IMR-90 (cell line): Measurements from ENCODE around the gene GAB1. TPM values are rescaled to one million over a fixed set of nuclear protein-coding genes. Genes with fewer than 3 reads are reported as not detected.

ENCODE experiments used
- ATAC-seq: fragments of 200-7000 bp; cut with Tn5 transposase; 2 replicates; pipeline ENCODE4 v1.9.1; 2020; ENCODE audit warnings: low read depth, mild to moderate bottlenecking, moderate library complexity
- BruUV-seq: library from RNA; stranded (reverse); fragments of 400-500 nt; replicated peaks from 2 replicates; lab custom pipeline; 2021; lab: Mats Ljungman, UMichigan
- CTCF ChIA-PET: fragments of 300-600 bp; formaldehyde crosslinking; extraction: SDS; loops from one replicate; lab custom pipeline; 2021; ENCODE audit warnings: antibody characterized with exemption; lab: Yijun Ruan, JAX
- POLR2A ChIA-PET: fragments of 300-600 bp; sonication (Branson Sonifier 250); formaldehyde crosslinking; loops from one replicate; lab custom pipeline; 2022; ENCODE audit warnings: antibody characterized with exemption; ENCODE audit not compliant: unreplicated experiment; lab: Charles Lee
- DNase-seq: peaks from one replicate; pipeline ENCODE4 v3.0.0; 2013
- H2AFZ ChIP-seq: replicated peaks from 2 replicates; pipeline ENCODE3; 2013; ENCODE audit warnings: low read length, mild to moderate bottlenecking; ENCODE audit not compliant: poor library complexity
- H2AK5ac ChIP-seq: 2 replicates; pipeline ENCODE4 v1.6.1; 2013; ENCODE audit warnings: low read depth, low read length, inconsistent platforms
- H2AK9ac ChIP-seq: replicated peaks from 2 replicates; pipeline ENCODE3; 2013; ENCODE audit warnings: mild to moderate bottlenecking, low read depth, low read length, moderate library complexity; ENCODE audit not compliant: poor library complexity
- H2BK120ac ChIP-seq: 2 replicates; pipeline ENCODE4 v1.6.1; 2013; ENCODE audit warnings: low read depth, low read length, inconsistent platforms
- H2BK15ac ChIP-seq: 3 replicates; pipeline ENCODE4 v1.6.1; 2013; ENCODE audit warnings: low read depth, low read length, inconsistent platforms
- H2BK20ac ChIP-seq: 2 replicates; pipeline ENCODE4 v1.6.1; 2013; ENCODE audit warnings: low read depth, mild to moderate bottlenecking, inconsistent platforms, low read length, moderate library complexity
- H2BK5ac ChIP-seq: 2 replicates; pipeline ENCODE4 v1.6.1; 2013; ENCODE audit warnings: mild to moderate bottlenecking, low read depth, low read length, inconsistent platforms; ENCODE audit not compliant: poor library complexity, severe bottlenecking
- H3K14ac ChIP-seq: replicated peaks from 2 replicates; pipeline ENCODE4 v1.6.1; 2013; ENCODE audit warnings: low read depth, low read length, inconsistent platforms
- H3K18ac ChIP-seq: 2 replicates; pipeline ENCODE4 v1.6.1; 2013; ENCODE audit warnings: low read depth, low read length, control low read depth
- H3K23ac ChIP-seq: 2 replicates; pipeline ENCODE4 v1.6.1; 2013; ENCODE audit warnings: low read depth, low read length, inconsistent platforms
- H3K27ac ChIP-seq: 2 replicates; pipeline ENCODE4 v1.5.1; 2013; ENCODE audit warnings: mild to moderate bottlenecking, control low read depth, low read length; ENCODE audit not compliant: insufficient read depth
- H3K27me3 ChIP-seq: 2 replicates; pipeline ENCODE4 v1.6.1; 2013; ENCODE audit warnings: low read length; ENCODE audit not compliant: control insufficient read depth, insufficient read depth
- H3K36me3 ChIP-seq: 2 replicates; pipeline ENCODE4 v1.6.1; 2013; ENCODE audit warnings: low read length, mixed read lengths; ENCODE audit not compliant: control insufficient read depth, insufficient read depth
- H3K4ac ChIP-seq: 2 replicates; pipeline ENCODE4 v1.6.1; 2013; ENCODE audit warnings: low read depth, low read length, inconsistent platforms
- H3K4me1 ChIP-seq: 2 replicates; pipeline ENCODE4 v1.6.1; 2013; ENCODE audit warnings: low read length, mixed read lengths; ENCODE audit not compliant: control insufficient read depth, insufficient read depth
- H3K4me2 ChIP-seq: 2 replicates; pipeline ENCODE4 v1.6.1; 2013; ENCODE audit warnings: low read depth, mild to moderate bottlenecking, control low read depth, low read length, moderate library complexity
- H3K4me3 ChIP-seq: 2 replicates; pipeline ENCODE4 v1.5.1; 2013; ENCODE audit warnings: low read depth, mild to moderate bottlenecking, control low read depth, low read length, moderate library complexity; ENCODE audit not compliant: insufficient read depth
- H3K56ac ChIP-seq: 2 replicates; pipeline ENCODE4 v1.6.1; 2013; ENCODE audit warnings: low read length, inconsistent platforms; ENCODE audit not compliant: insufficient read depth; ENCODE audit errors: extremely low read depth
- H3K79me1 ChIP-seq, 2 experiments: 2 replicates each; pipeline ENCODE4 v1.6.1; 2013; ENCODE audit warnings: low read length in 2 of 2, inconsistent platforms in 1 of 2, low read depth in 1 of 2
- H3K9ac ChIP-seq: 2 replicates; pipeline ENCODE4 v1.6.1; 2013; ENCODE audit warnings: low read depth, low read length, control low read depth
- H3K9me1 ChIP-seq: 2 replicates; pipeline ENCODE4 v1.6.1; 2013; ENCODE audit warnings: low read length, inconsistent platforms; ENCODE audit not compliant: insufficient read depth
- H3K9me3 ChIP-seq: 2 replicates; pipeline ENCODE4 v1.6.1; 2013; ENCODE audit warnings: low read length; ENCODE audit not compliant: control insufficient read depth, insufficient read depth
- H4K20me1 ChIP-seq: 2 replicates; pipeline ENCODE4 v1.6.1; 2013; ENCODE audit warnings: low read length, inconsistent platforms; ENCODE audit not compliant: insufficient read depth
- H4K5ac ChIP-seq: 2 replicates; pipeline ENCODE4 v1.6.1; 2013; ENCODE audit warnings: mild to moderate bottlenecking, low read depth, low read length, control low read depth
- H4K8ac ChIP-seq, 2 experiments: 2 replicates each; pipeline ENCODE4 v1.6.1; 2013; ENCODE audit warnings: low read depth in 2 of 2, low read length in 2 of 2, control low read depth in 1 of 2, inconsistent platforms in 1 of 2
- H4K91ac ChIP-seq: 2 replicates; pipeline ENCODE4 v1.6.1; 2013; ENCODE audit warnings: low read depth, low read length, inconsistent platforms; ENCODE audit not compliant: insufficient read depth
- POLR2A ChIP-seq: IDR thresholded peaks from 2 replicates; pipeline ENCODE4 v1.6.1; 2012; ENCODE audit warnings: mild to moderate bottlenecking, low read depth, low read length
- WGBS, 2 experiments: methylation state at CpG; one replicate each; pipeline versions ENCODE4 v1.1.5 to v1.1.7; 2013; ENCODE audit warnings: missing lambda C conversion rate in 2 of 2; ENCODE audit not compliant: insufficient read length in 1 of 2; ENCODE audit errors: extremely low coverage in 2 of 2; 5-methylcytosine and 5-hydroxymethylcytosine counted together
- dilution Hi-C: fragments of 300-500 bp; cut with HindIII; formaldehyde crosslinking; loops from one replicate; pipeline ENCODE4 v1.14.3; 2018; ENCODE audit warnings: low sequenced_read_pairs; ENCODE audit not compliant: unreplicated experiment
- in situ Hi-C: fragments of 300-500 bp; cut with MboI; formaldehyde crosslinking; loops from 3 replicates; pipeline ENCODE4 v1.14.3; 2019; ENCODE audit warnings: low sequenced_read_pairs, inconsistent platforms, mixed read lengths
- intact Hi-C: fragments of 100-400 bp; cut with micrococcal nuclease; formaldehyde crosslinking; loops from 2 replicates; pipeline ENCODE4 v1.10.0; 2022
- polyA plus RNA-seq, 3 experiments: library from polyadenylated mRNA; depleted of rRNA; stranded (reverse); fragments of >200 nt; gene quantifications; 2 replicates each; pipeline ENCODE4 v1.2.3, GENCODE V29; 2012; ENCODE audit warnings: low replicate concordance in 1 of 3
- total RNA-seq: library from RNA; depleted of rRNA; stranded (reverse); fragments of >200 nt; gene quantifications from 2 replicates; pipeline ENCODE4 v1.2.3, GENCODE V29; 2012

GAB1 gene
- total and polyA plus RNA-seq, 2 of the 4 experiments (the other 2 are of a cell fraction) = 2.8 to 12.0 TPM

GRCh38 chr4:143486314-143486713 lies 149.6 kb downstream of the GAB1 start:
- H3K36me3 ChIP-seq = no peaks in the 10 kb centered on the region
- in situ Hi-C loops (loop anchor here (5.0 kb wide), 1 partner anchor 284 kb away; no protein-coding TSS in a partner anchor), intact Hi-C loops (loop anchor here (10.0 kb wide), 1 partner anchor 642 kb away; the partner anchor contains the start of gene INPP4B), dilution Hi-C loops (no loop called here)
- no peak overlapping the region for H3K18ac ChIP-seq
- no peak overlapping the region for H4K8ac ChIP-seq
- no peak overlapping the region for H2BK120ac ChIP-seq
- H3K23ac ChIP-seq = no peak overlapping the region
- no peak overlapping the region for H2BK20ac ChIP-seq
- no peak overlapping the region for H3K4ac ChIP-seq
- H3K9me1 ChIP-seq = no peaks in the 10 kb centered on the region
- POLR2A ChIA-PET = no interaction called here
- H3K4me1 ChIP-seq = no peaks in the 10 kb centered on the region
- H3K27me3 ChIP-seq = no peaks in the 10 kb centered on the region
- no peak for TF ChIP-seq POLR2A
- no peak for DNase-seq
- no peaks in the 10 kb centered on the region for H3K79me1 ChIP-seq
- CTCF ChIA-PET = no interaction called here
- no peak overlapping the region for H2BK15ac ChIP-seq
- no peak overlapping the region for H4K5ac ChIP-seq
- no peak overlapping the region for H2AK9ac ChIP-seq
- H4K91ac ChIP-seq = no peak overlapping the region
- H3K9ac ChIP-seq = no peak overlapping the region
- H2AFZ ChIP-seq = no peak overlapping the region
- no peak overlapping the region for H2BK5ac ChIP-seq
- H4K20me1 ChIP-seq = no peaks in the 10 kb centered on the region
- BruUV-seq = no TSS peak
- no peak for ATAC-seq
- H3K9me3 ChIP-seq = no peaks in the 10 kb centered on the region
- H2AK5ac ChIP-seq = no peak overlapping the region
- H3K56ac ChIP-seq = no peak overlapping the region
- H3K14ac ChIP-seq = no peak overlapping the region
- no CpG with 5 or more reads among the region's 1 CpG for WGBS, 2 experiments
- H3K4me3 ChIP-seq = no peak overlapping the region
- no peak overlapping the region for H3K27ac ChIP-seq
- no peak overlapping the region for H3K4me2 ChIP-seq
